Endothelial cell (in vitro differentiated cells): ENCODE measurements around the gene LPCAT2. TPM values are rescaled to one million over a fixed set of nuclear protein-coding genes. Genes with fewer than 3 reads are reported as not detected.

ENCODE experiments used
- DNase-seq: peaks from one replicate; pipeline ENCODE4 v3.0.0; 2021; ENCODE audit warnings: low spot score
- H3K27ac Mint-ChIP-seq: one replicate; pipeline ENCODE4 v1.8.0; 2021; ENCODE audit warnings: mixed read lengths, inconsistent platforms; ENCODE audit not compliant: unreplicated experiment
- H3K27me3 Mint-ChIP-seq: one replicate; pipeline ENCODE4 v1.8.0; 2021; ENCODE audit warnings: mild to moderate bottlenecking, moderate library complexity, mixed read lengths, inconsistent platforms; ENCODE audit not compliant: unreplicated experiment
- H3K36me3 Mint-ChIP-seq: one replicate; pipeline ENCODE4 v1.8.0; 2021; ENCODE audit warnings: mild to moderate bottlenecking, low read depth, mixed read lengths, inconsistent platforms; ENCODE audit not compliant: unreplicated experiment
- H3K4me1 Mint-ChIP-seq: one replicate; pipeline ENCODE4 v1.8.0; 2021; ENCODE audit warnings: mild to moderate bottlenecking, mixed read lengths, inconsistent platforms; ENCODE audit not compliant: unreplicated experiment
- H3K4me3 Mint-ChIP-seq: one replicate; pipeline ENCODE4 v1.8.0; 2021; ENCODE audit warnings: mild to moderate bottlenecking, mixed read lengths, inconsistent platforms; ENCODE audit not compliant: unreplicated experiment
- H3K9me3 Mint-ChIP-seq: one replicate; pipeline ENCODE4 v1.8.0; 2021; ENCODE audit warnings: mixed read lengths, inconsistent platforms; ENCODE audit not compliant: unreplicated experiment
- total RNA-seq: library from RNA; stranded (reverse); fragmentation: NEBNext Ultra II Directional; extraction: Animal tissue kit (Norgen Biotek cat#: 25700); gene quantifications from one replicate; pipeline ENCODE4 v1.2.1, GENCODE V29; 2021; ENCODE audit not compliant: unreplicated experiment
- TF ChIP-seq, protein P1 (sequence below): fragments of 200-600 bp; sonication (generic); IDR thresholded peaks from one replicate; pipeline ENCODE4 v1.5.0; 2021; ENCODE audit warnings: antibody characterized with exemption; ENCODE audit not compliant: unreplicated experiment

Gene LPCAT2
- total RNA-seq, 1 donor from 2014 or later = 25.5 TPM

DNA sequence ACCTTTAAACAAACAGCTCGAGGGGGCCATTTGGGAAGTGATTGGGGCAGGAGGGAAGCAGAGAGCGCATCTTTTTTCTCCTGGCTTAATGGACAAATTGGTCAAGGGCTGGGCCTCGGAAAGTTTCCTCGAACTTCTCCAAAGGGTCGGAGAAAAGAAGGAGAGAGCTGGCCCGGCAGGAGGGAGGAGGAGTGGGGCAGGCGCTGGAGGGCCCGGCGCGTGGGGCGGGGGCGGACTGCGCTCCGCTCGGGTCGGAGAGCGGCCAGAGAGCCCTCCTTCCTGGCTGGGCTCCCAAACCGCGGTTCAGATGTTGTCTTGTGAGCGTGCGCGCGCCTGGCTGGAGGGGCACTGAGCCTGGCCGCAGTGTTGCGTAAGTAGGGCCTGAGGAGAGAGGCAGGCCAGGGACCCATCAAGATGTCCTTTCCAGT lies 28.6 kb upstream of the LPCAT2 start:
- TF ChIP-seq, protein P1, sequence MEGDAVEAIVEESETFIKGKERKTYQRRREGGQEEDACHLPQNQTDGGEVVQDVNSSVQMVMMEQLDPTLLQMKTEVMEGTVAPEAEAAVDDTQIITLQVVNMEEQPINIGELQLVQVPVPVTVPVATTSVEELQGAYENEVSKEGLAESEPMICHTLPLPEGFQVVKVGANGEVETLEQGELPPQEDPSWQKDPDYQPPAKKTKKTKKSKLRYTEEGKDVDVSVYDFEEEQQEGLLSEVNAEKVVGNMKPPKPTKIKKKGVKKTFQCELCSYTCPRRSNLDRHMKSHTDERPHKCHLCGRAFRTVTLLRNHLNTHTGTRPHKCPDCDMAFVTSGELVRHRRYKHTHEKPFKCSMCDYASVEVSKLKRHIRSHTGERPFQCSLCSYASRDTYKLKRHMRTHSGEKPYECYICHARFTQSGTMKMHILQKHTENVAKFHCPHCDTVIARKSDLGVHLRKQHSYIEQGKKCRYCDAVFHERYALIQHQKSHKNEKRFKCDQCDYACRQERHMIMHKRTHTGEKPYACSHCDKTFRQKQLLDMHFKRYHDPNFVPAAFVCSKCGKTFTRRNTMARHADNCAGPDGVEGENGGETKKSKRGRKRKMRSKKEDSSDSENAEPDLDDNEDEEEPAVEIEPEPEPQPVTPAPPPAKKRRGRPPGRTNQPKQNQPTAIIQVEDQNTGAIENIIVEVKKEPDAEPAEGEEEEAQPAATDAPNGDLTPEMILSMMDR = no peak
- H3K27ac Mint-ChIP-seq = no peak overlapping the region
- peaks cover 29% of the 10 kb centered on the region for H3K36me3 Mint-ChIP-seq
- H3K27me3 Mint-ChIP-seq = peaks cover 9% of the 10 kb centered on the region
- no peaks in the 10 kb centered on the region for H3K9me3 Mint-ChIP-seq
- peaks cover 26% of the 10 kb centered on the region for H3K4me1 Mint-ChIP-seq
- peak; percentile 41 for DNase-seq
- H3K4me3 Mint-ChIP-seq = peak overlapping the region; percentile 97

DNA sequence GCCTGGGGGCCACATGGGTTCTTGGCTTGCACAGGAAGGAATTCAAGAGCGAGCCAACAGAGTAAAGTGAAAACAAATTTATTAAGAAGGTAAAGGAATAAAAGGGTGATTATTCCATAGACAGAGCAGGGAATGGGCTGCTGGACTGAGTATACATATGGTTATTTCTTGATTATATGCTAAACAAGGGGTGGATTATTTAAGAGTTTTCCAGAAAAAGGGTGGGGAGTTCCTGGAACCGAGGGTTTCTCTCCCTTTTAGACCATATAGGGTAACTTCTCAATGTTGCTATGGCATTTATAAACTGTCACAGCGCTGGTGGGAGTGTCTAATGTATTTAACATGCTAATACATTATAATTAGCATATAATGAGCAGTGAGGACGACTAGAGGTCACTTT lies 27.8 kb upstream of the LPCAT2 start:
- Mint-ChIP-seq H3K9me3 (no peaks in the 10 kb centered on the region), H3K27ac (no peak overlapping the region), H3K27me3 (peaks cover 9% of the 10 kb centered on the region), H3K36me3 (peaks cover 35% of the 10 kb centered on the region), H3K4me1 (peaks cover 26% of the 10 kb centered on the region), H3K4me3 (peak overlapping the region; percentile 97)
- no peak for DNase-seq
- TF ChIP-seq, protein P1 = no peak

DNA sequence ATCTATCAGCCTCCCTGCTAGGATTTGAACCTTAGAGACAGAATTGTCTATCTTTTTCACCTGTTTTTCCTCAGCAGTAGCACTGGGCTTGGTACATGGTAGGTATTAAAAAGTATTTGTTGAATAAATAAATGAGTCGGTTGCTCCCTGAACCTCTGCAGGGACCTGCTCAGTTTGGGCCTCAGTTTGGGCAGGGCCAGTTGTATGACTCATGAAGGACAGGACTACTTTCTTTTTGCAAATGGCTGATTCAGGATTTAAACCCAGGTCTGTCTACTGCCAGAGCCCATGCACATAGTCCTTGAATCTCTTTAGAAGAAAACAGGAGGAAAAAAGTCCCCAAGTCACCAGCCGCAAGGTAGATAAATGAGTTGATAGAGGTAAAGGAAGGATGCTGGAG lies 26.8 kb upstream of the LPCAT2 start:
- no peak for DNase-seq
- peaks cover 45% of the 10 kb centered on the region for H3K36me3 Mint-ChIP-seq
- TF ChIP-seq, protein P1 = no peak
- peaks cover 9% of the 10 kb centered on the region for H3K27me3 Mint-ChIP-seq
- H3K9me3 Mint-ChIP-seq = no peaks in the 10 kb centered on the region
- H3K27ac Mint-ChIP-seq = no peak overlapping the region
- peaks cover 26% of the 10 kb centered on the region for H3K4me1 Mint-ChIP-seq
- H3K4me3 Mint-ChIP-seq = no peak overlapping the region

DNA sequence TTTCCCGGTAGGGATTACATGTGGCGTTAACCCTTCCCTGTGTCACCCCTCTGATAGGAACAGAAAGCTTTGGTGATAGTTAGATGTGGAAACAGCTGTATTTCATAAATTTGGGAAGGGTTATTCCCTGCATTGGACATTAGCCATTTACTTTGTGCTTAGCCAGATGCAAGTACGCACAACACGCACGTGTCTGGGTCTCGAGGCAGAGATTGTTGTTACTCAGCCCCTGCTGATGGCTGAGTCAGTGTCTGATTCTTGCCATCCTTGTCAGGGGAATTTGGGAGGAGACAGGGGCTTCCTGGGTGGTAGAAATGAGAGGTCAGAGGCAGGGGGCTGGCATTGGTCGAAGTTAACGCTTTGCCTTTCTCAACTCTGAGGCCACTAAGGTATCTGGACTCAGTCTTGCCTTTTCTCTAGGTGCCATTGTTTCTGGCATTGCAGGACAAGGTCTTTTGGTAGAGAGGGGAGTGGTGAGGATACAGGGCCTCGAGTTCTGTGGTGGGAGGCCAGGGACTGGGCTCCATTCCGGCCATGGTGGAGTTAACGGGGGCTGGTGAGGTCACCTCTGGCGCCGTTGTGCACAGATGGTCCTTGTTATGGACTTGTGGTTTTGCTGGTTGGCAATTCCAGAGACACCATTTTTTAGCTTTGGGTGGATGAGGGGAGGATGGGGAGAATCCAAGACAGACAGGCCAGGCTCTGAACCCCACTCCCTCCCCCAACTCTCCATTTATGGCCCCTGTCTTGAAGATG lies 21.6 kb upstream of the LPCAT2 start:
- no peak for DNase-seq
- TF ChIP-seq, protein P1 = no peak
- no peak overlapping the region for H3K4me3 Mint-ChIP-seq
- no peak overlapping the region for H3K27ac Mint-ChIP-seq
- peaks cover 69% of the 10 kb centered on the region for H3K36me3 Mint-ChIP-seq
- no peaks in the 10 kb centered on the region for H3K4me1 Mint-ChIP-seq
- peaks cover 6% of the 10 kb centered on the region for H3K27me3 Mint-ChIP-seq
- H3K9me3 Mint-ChIP-seq = no peaks in the 10 kb centered on the region

DNA sequence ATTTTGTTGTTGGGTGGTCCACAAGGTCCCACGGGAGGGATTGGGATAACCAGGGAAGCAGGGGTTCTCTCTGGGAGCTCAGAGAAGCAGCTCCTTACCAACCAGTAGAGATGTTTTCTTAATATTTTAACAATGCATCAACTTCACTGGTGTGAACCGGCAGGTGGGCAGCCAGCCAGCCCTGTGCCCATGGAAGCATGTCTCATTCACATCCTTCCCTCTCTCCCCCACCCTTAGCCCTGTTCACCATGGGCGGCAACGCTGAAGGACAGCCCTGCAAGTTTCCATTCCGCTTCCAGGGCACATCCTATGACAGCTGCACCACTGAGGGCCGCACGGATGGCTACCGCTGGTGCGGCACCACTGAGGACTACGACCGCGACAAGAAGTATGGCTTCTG lies 20.6 kb upstream of the LPCAT2 start:
- peaks cover 65% of the 10 kb centered on the region for H3K36me3 Mint-ChIP-seq
- TF ChIP-seq, protein P1 = no peak

More for the DNA sequence above, 20.6 kb upstream of the LPCAT2 start:
- H3K27me3 Mint-ChIP-seq = peaks cover 3% of the 10 kb centered on the region
- H3K9me3 Mint-ChIP-seq = no peaks in the 10 kb centered on the region
- no peak overlapping the region for H3K27ac Mint-ChIP-seq
- DNase-seq = no peak
- no peaks in the 10 kb centered on the region for H3K4me1 Mint-ChIP-seq
- no peak overlapping the region for H3K4me3 Mint-ChIP-seq
